NCI-H2081 treated with DMSO at 0.1 percent for 48 hours (cell line): ENCODE results near the gene ADGRV1.

Experiments used
- DNase-seq: peaks from one replicate; lab custom pipeline; 2025; lab: John Stamatoyannopoulos, UW

ADGRV1 gene

DNA sequence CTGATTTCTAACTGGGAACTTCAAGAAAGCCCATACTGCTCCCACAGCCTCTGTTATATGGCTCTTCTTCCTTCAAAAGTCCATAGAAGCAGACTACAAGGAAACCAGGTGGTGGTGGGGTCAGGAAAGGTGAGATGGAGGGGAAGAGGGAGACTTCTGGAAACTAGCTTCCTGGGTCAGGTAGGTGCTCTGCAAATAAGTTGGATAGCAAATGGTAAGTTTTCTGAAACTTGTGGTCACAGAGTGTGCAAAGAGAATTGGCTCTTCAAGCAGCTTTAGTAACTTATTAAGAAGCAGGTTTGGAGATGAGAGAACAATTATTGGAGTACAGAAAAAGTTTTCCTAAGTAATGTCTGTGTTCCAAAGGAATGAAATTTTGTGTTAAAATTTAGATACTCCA lies 316.9 kb downstream of the ADGRV1 start:
- no peak for DNase-seq

GRCh38 chr5:90876366-90876765 lies 317.8 kb downstream of the ADGRV1 start:
- DNase-seq = no peak

DNA sequence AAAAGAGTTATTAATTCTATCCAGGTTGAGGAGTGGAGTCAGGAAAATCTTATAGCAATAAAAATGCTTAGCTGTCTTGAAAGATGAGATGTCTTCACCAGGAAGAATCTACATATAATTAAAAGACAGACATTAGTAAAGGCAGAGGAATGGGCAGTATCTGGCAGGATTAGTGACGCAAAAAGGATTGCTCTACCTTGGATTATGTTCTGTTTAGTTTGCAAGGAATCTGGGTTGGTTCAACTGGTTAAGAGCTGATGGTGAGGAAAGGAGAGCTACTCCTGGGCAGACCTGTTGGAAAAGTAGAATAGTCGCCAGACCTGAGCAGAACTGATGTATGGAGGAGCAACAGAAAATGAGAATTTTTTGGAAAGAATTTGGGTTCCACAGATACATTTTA lies 318.5 kb downstream of the ADGRV1 start:
- no peak for DNase-seq

DNA sequence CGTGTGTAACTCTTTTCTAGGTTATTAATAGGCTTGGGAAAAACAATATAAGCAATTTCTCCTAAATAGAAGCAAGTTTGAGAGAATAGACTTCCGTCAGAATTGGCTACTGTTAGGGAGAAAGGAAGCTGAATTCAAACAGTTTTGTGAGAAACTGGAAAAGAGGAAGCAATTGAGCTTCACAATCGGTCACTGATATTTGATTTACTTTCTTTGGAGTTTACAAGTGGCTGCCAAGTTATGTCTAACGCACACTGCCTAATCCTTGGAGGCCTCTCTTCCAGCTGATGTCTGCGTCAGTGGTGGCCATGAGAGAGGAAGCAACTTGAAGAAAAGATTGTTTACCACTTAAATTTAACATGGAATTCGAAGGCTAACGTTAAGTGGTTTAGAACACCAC lies 319.5 kb downstream of the ADGRV1 start:
- no peak for DNase-seq

GRCh38 chr5:90878549-90879196 lies 320.1 kb downstream of the ADGRV1 start:
- DNase-seq = no peak

DNA sequence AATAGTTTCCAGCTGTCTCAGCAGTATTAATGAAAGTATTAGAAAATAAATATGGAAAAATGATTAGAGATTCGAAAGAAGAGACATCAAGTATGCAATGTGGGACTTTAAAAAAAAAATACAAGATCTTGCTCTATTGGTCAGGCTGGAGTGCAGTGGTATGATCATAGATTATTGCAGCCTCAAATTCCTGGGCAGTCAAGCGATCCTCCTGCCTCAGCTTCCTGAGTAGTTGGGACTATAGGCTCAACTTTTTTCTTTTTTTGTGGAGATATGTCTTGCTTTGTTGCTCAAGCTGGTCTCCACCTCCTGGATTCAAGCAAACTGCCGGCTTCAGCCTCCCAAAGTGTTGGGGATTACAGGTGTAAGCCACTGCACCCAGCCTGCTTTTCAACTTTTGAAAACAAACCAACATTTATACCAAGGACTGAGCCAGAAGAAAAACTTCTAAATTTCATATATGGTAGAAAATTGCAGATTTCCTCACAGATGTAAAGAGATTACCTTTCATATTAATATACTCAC lies 323.1 kb downstream of the ADGRV1 start:
- DNase-seq = no peak

- DNase-seq = no peak
Measured at GRCh38 chr5:90882448-90882847, 323.9 kb downstream of the ADGRV1 start.

GRCh38 chr5:90885180-90885868 lies 326.7 kb downstream of the ADGRV1 start:
- no peak for DNase-seq

DNA sequence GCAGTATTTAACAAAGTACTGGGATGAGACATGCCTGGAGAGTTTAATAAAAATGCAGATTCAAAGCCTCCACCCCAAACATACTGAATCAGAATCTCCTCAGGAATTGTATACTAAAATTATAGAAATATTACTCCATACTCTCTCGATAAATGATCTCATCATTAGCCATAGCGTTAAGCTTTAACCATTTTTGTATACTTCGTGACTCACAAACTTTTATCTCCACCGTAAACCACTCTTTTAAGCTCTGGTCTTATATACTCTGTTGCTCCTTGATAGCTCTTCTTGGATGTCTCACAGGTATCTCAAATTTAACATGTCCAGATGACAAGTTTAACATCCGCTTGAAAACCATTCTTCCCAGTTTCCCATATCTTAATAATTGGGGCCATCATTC lies 327.8 kb downstream of the ADGRV1 start:
- DNase-seq = no peak

- DNase-seq = no peak
Measured at GRCh38 chr5:90888511-90889324, 330.1 kb downstream of the ADGRV1 start.

DNA sequence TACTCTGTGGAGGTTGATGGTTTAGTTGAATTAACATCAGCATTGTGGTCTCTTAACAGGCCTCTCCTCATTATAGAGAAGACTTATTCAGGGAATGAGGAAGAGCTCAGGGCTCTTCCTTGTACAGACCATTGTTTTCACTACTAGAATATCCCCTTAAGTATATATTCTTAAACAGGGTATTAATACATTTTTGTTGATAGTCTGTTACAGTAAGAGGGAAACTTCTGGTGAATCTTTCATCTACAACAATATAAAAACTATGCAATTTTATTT lies 330.7 kb downstream of the ADGRV1 start:
- no peak for DNase-seq

GRCh38 chr5:90890180-90890579 lies 331.6 kb downstream of the ADGRV1 start:
- DNase-seq = no peak

- DNase-seq = no peak
Measured at GRCh38 chr5:90894866-90895420, 336.3 kb downstream of the ADGRV1 start.

- DNase-seq = no peak
Measured at GRCh38 chr5:90897618-90898017, 339.0 kb downstream of the ADGRV1 start.

GRCh38 chr5:90898326-90899013 lies 339.9 kb downstream of the ADGRV1 start:
- no peak for DNase-seq

- DNase-seq = no peak
Measured at GRCh38 chr5:90899014-90899604, 340.5 kb downstream of the ADGRV1 start.

DNA sequence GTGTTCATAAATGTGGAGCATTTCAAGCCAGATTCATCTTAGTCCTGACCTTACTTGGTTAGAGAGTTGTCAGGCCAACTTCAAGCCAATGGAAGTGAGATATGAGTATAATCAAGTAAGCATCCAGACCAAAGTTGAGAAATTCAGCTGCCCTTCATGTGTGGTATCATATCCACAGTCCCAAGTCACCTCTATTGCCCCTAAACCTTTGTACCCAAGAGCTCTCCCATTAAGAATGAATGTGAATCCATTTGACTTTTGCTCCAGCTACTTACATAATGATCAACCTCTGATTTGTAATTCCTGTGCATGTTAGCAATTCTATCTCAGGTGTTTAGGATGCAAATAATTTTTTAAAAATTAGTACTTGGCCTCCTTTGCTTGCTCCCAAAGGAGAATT lies 342.7 kb downstream of the ADGRV1 start:
- no peak for DNase-seq

GRCh38 chr5:90902170-90902569 lies 343.6 kb downstream of the ADGRV1 start:
- DNase-seq = no peak

- no peak for DNase-seq
Measured at GRCh38 chr5:90902651-90903386, 344.2 kb downstream of the ADGRV1 start.

DNA sequence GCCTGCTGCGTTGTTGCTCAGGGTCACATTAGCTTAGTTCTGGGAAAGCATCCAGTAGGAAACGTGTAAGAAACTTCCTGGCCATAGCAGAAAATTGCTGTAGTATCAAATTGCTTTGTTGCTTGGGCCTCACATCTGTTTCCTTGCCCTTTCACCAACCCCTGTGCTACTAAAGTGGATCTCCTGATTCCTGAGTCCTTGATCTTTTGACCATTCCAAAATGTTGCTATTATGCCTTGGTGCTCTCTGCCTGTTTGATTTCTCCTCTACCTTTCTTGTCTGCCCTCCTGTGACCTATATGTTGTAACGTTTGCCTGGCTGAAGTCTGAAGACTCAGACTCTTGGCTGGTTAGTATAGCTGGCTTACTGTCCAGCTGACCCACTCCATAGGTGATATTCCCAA lies 350.5 kb downstream of the ADGRV1 start:
- DNase-seq = no peak

GRCh38 chr5:90909940-90910339 lies 351.3 kb downstream of the ADGRV1 start:
- DNase-seq = no peak
